ENCODE results near the gene FHL1. TPM values are rescaled to one million over a fixed set of nuclear protein-coding genes. Genes with fewer than 3 reads are reported as not detected.
A peak's percentile ranks its signal among the peaks of the same experiment; 100 is the strongest.

FHL1 gene
- total and polyA plus RNA-seq, 7 donors: 27.0 to 1,465 (median 701) TPM

- intact Hi-C loops (cut with DNase I): no loop called here
- Histone ChIP-seq H3K27ac (peak overlapping the region; percentile 78 to 99 (median 95)), H3K4me1 (peaks cover 0 to 49% (median 26%) of the 10 kb centered on the region in 4 donors), H3K4me3 (peak overlapping the region; percentile 4 to 48 (median 44)), H3K36me3 (no peaks in the 10 kb centered on the region), H3K27me3 (no peaks in the 10 kb centered on the region), H3K9me3 (no peaks in the 10 kb centered on the region)
- DNase-seq: no peak
- TF ChIP-seq POLR2AphosphoS5 (IDR thresholded peaks at IDR 0.05): peak in 2 of 4 donors; percentile 3 to 30
- TF ChIP-seq CTCF (IDR thresholded peaks at IDR 0.05): peak in 2 of 4 experiments; percentile 22 to 25
- no peak for TF ChIP-seq POLR2A (IDR thresholded peaks at IDR 0.05)
- TF ChIP-seq EP300 (IDR thresholded peaks at IDR 0.05): no peak
- WGBS, 2 donors: 52 to 80% methylated on average over 2 of the region's 2 CpGs
Observed at GRCh38 chrX:136200466-136200865, 53.1 kb downstream of the FHL1 start.

- Histone ChIP-seq H3K9me3 (no peaks in the 10 kb centered on the region), H3K4me1 (peaks cover 0 to 50% (median 28%) of the 10 kb centered on the region in 4 donors), H3K27me3 (no peaks in the 10 kb centered on the region), H3K4me3 (peak overlapping the region; percentile 3 to 48 (median 44)), H3K27ac (peak overlapping the region; percentile 78 to 99 (median 95)), H3K36me3 (peaks cover 0 to 4% (median 0%) of the 10 kb centered on the region in 4 donors)
- DNase-seq: no peak
- TF ChIP-seq POLR2A (IDR thresholded peaks at IDR 0.05): no peak
- TF ChIP-seq CTCF (IDR thresholded peaks at IDR 0.05): no peak
- TF ChIP-seq EP300 (IDR thresholded peaks at IDR 0.05): no peak
- TF ChIP-seq POLR2AphosphoS5 (IDR thresholded peaks at IDR 0.05): no peak
- intact Hi-C loops (cut with DNase I): no loop called here
- 93 to 97% methylated on average over 5 of the region's 5 CpGs for WGBS, 2 donors
Observed at GRCh38 chrX:136201601-136202000, 54.3 kb downstream of the FHL1 start.

GRCh38 chrX:136202889-136203288 lies 55.6 kb downstream of the FHL1 start:
- 61 to 80% methylated on average over 5 of the region's 5 CpGs for WGBS, 2 donors
- no peaks in the 10 kb centered on the region for H3K9me3 ChIP-seq
- no peak for TF ChIP-seq CTCF (IDR thresholded peaks at IDR 0.05)
- no peak for TF ChIP-seq POLR2A (IDR thresholded peaks at IDR 0.05)
- TF ChIP-seq EP300 (IDR thresholded peaks at IDR 0.05): peak; percentile 40 to 88 (median 62)
- peak in 3 of 4 donors; percentile 39 to 64 (median 55) for TF ChIP-seq POLR2AphosphoS5 (IDR thresholded peaks at IDR 0.05)
- peak overlapping the region in 2 of 4 donors; percentile 45 to 48 for H3K4me3 ChIP-seq
- intact Hi-C loops (cut with DNase I): no loop called here
- peaks cover 0 to 17% (median 5%) of the 10 kb centered on the region in 4 donors for H3K36me3 ChIP-seq
- DNase-seq: no peak
- H3K27ac ChIP-seq: peak overlapping the region; percentile 78 to 99 (median 95)
- no peaks in the 10 kb centered on the region for H3K27me3 ChIP-seq
- H3K4me1 ChIP-seq: peaks cover 0 to 63% (median 41%) of the 10 kb centered on the region in 4 donors

GRCh38 chrX:136203438-136203837 lies 56.1 kb downstream of the FHL1 start:
- intact Hi-C loops (cut with DNase I): no loop called here
- H3K27me3 ChIP-seq: no peaks in the 10 kb centered on the region
- peaks cover 0 to 69% (median 46%) of the 10 kb centered on the region in 4 donors for H3K4me1 ChIP-seq
- H3K27ac ChIP-seq: peak overlapping the region; percentile 78 to 99 (median 95)
- peak overlapping the region in 1 of 4 donors; percentile 48 for H3K4me3 ChIP-seq
- peaks cover 0 to 22% (median 11%) of the 10 kb centered on the region in 4 donors for H3K36me3 ChIP-seq
- no peak for TF ChIP-seq CTCF (IDR thresholded peaks at IDR 0.05)
- no peak for TF ChIP-seq EP300 (IDR thresholded peaks at IDR 0.05)
- no peak for TF ChIP-seq POLR2A (IDR thresholded peaks at IDR 0.05)
- TF ChIP-seq POLR2AphosphoS5 (IDR thresholded peaks at IDR 0.05): no peak
- H3K9me3 ChIP-seq: no peaks in the 10 kb centered on the region
- no peak for DNase-seq

- Histone ChIP-seq H3K4me3 (peak overlapping the region in 2 of 4 donors; percentile 21 to 48), H3K27me3 (no peaks in the 10 kb centered on the region), H3K9me3 (no peaks in the 10 kb centered on the region), H3K36me3 (peaks cover 0 to 25% (median 12%) of the 10 kb centered on the region in 4 donors), H3K27ac (peak overlapping the region; percentile 78 to 99 (median 95)), H3K4me1 (peaks cover 0 to 74% (median 51%) of the 10 kb centered on the region in 4 donors)
- WGBS, 2 donors: 18 to 36% methylated on average over 3 of the region's 3 CpGs
- TF ChIP-seq POLR2A (IDR thresholded peaks at IDR 0.05) (no peak), CTCF (IDR thresholded peaks at IDR 0.05) (no peak), EP300 (IDR thresholded peaks at IDR 0.05) (no peak), POLR2AphosphoS5 (IDR thresholded peaks at IDR 0.05) (no peak)
- no peak for DNase-seq
- intact Hi-C loops (cut with DNase I): no loop called here
Observed at GRCh38 chrX:136203951-136204350, 56.6 kb downstream of the FHL1 start.

Measured in sigmoid colon (tissue), 7 donors.